Measurements from ENCODE around the gene TOP3A.

Gene TOP3A

DNA sequence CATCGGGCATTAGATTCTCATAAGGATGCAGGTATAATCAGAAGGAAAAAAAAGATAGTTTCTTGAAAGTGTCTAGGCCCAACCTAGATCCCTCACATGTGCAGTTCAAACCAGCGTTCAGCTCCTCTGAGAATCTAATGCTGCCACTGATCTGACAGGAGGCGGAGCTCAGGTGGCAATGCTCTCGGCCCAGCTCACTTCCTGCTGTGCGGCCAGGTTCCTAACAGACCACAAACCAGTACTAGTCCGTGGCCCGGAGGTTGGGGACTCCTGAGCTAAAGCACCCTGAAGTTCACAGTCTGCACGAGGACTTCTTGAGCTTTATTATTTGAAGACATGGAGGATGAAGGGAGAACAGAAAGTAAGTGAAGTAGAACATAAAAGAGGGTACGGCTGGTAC, 17.1 kb upstream of the TOP3A start:
- H3K27me3 ChIP-seq: no peaks in the 10 kb centered on the region
- H3K4me3 ChIP-seq (ENCODE audit: low read depth, low read length): no peak overlapping the region
- no peaks in the 10 kb centered on the region for H3K36me3 ChIP-seq
- DNase-seq: no peak
- H3K4me1 ChIP-seq: no peaks in the 10 kb centered on the region
- TF ChIP-seq, protein P1, sequence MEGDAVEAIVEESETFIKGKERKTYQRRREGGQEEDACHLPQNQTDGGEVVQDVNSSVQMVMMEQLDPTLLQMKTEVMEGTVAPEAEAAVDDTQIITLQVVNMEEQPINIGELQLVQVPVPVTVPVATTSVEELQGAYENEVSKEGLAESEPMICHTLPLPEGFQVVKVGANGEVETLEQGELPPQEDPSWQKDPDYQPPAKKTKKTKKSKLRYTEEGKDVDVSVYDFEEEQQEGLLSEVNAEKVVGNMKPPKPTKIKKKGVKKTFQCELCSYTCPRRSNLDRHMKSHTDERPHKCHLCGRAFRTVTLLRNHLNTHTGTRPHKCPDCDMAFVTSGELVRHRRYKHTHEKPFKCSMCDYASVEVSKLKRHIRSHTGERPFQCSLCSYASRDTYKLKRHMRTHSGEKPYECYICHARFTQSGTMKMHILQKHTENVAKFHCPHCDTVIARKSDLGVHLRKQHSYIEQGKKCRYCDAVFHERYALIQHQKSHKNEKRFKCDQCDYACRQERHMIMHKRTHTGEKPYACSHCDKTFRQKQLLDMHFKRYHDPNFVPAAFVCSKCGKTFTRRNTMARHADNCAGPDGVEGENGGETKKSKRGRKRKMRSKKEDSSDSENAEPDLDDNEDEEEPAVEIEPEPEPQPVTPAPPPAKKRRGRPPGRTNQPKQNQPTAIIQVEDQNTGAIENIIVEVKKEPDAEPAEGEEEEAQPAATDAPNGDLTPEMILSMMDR (IDR thresholded peaks at IDR 0.05; ENCODE audit: low read depth, low read length): no peak
- no peaks in the 10 kb centered on the region for H3K9me3 ChIP-seq

DNA sequence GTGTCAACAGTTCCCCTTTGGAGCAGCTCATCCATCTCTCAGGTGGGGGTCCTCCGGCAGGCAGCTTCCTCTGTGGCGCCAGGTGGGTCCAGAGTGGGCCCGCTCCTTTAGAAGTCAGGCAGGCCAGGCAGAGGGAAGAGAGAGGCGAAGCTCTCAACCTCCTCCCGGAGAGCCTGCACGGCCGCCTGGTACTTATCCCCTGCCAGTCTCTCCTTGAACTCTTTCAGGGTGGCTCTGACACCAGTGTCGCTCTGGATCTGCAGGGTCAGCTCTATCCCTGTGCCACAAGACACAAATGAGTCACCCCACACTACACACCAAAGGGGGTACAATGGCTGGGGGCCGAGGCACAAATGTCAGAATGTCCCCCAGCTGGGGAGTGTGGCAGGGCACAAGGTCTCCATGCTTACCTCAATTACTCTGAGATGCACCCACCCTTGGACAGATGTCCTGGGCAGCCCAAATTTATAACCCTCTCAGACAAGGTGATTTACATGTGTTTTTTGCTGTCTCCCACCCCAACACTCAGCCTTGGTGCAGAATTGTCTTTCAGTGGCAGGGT, 13.9 kb upstream of the TOP3A start:
- Histone ChIP-seq H3K4me1 (no peaks in the 10 kb centered on the region), H3K9me3 (no peaks in the 10 kb centered on the region), H3K36me3 (no peaks in the 10 kb centered on the region; the same call in 1 of the 2 replicates), H3K27me3 (no peaks in the 10 kb centered on the region), H3K4me3 (ENCODE audit: low read depth, low read length) (no peak overlapping the region)
- no peak for DNase-seq
- TF ChIP-seq, protein P1 (IDR thresholded peaks at IDR 0.05; ENCODE audit: low read depth, low read length): no peak

DNA sequence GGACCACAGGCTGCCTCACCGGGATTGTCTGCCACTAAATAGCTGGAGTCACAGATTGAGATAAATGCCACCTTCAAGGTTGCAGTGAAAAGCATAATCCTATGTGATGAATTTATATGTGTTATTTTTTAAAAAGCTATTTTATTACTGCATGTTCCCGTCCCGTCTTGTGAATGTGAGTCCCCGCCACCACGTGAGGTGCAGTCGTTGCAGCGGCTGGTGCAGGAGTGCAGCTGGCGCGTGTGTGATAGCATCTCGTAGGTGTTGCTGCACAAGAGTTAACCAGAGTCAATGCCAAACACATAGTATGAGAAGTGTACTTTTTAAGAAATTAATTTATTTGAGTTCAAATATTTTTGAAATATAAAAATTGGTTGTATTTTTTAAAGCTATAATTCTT, 12.8 kb upstream of the TOP3A start:
- H3K9me3 ChIP-seq: no peaks in the 10 kb centered on the region
- H3K4me3 ChIP-seq (ENCODE audit: low read depth, low read length): no peak overlapping the region
- H3K27me3 ChIP-seq: no peaks in the 10 kb centered on the region
- H3K4me1 ChIP-seq: no peaks in the 10 kb centered on the region
- peaks cover 6% of the 10 kb centered on the region for H3K36me3 ChIP-seq
- DNase-seq: no peak
- TF ChIP-seq, protein P1 (IDR thresholded peaks at IDR 0.05; ENCODE audit: low read depth, low read length): no peak

DNA sequence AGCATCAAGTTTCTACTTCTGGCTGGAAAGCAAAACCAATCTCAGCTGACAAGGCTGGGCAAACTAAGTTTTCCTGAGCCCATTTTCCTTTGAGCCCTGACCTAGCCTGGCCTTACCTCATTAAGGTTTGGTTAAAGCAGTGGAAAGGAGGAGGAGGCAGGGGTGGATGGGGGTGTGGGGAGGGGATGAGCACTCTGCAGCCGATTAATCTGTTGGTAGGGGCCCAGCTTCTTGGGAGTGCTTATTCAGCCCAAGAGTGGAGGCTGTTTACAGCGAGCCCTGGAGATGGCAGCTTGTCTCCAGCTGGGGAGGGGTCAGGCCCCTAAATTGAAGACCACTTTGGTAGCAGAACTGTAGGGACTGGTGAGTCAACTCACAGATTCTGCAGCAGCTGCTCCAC, 12.3 kb upstream of the TOP3A start:
- no peaks in the 10 kb centered on the region for H3K27me3 ChIP-seq
- TF ChIP-seq, protein P1 (IDR thresholded peaks at IDR 0.05; ENCODE audit: low read depth, low read length): no peak
- no peak for DNase-seq
- H3K4me1 ChIP-seq: no peaks in the 10 kb centered on the region
- H3K36me3 ChIP-seq: peaks cover 7% of the 10 kb centered on the region
- H3K9me3 ChIP-seq: no peaks in the 10 kb centered on the region
- H3K4me3 ChIP-seq (ENCODE audit: low read depth, low read length): no peak overlapping the region

DNA sequence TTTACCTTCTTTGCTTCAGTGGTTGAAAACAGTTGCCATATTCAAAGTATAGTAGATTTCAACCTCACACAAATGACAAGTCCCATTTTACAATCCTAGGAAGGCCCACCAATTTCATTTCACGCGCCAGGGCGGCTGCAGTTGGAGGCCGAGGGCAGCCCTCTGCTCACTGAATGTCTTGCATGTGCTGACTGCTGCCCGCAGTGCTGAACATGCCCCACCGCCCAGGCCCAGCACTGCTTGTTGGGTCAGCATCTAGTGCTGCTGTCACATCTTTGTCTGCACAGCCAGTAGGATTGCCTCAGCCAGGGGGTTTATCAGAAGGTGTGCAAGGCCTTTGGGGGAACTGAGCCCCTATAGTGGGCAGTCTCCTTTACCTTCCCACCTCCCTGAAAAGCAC, 11.8 kb upstream of the TOP3A start:
- H3K4me3 ChIP-seq (ENCODE audit: low read depth, low read length): no peak overlapping the region
- no peaks in the 10 kb centered on the region for H3K9me3 ChIP-seq
- TF ChIP-seq, protein P1 (IDR thresholded peaks at IDR 0.05; ENCODE audit: low read depth, low read length): no peak
- DNase-seq: no peak
- H3K4me1 ChIP-seq: no peaks in the 10 kb centered on the region
- H3K27me3 ChIP-seq: no peaks in the 10 kb centered on the region
- H3K36me3 ChIP-seq: peaks cover 7% of the 10 kb centered on the region

GRCh38 chr17:18326039-18326438, 11.2 kb upstream of the TOP3A start:
- H3K27me3 ChIP-seq: no peaks in the 10 kb centered on the region
- no peak for DNase-seq
- H3K36me3 ChIP-seq: peaks cover 7% of the 10 kb centered on the region
- TF ChIP-seq, protein P1 (IDR thresholded peaks at IDR 0.05; ENCODE audit: low read depth, low read length): no peak
- no peaks in the 10 kb centered on the region for H3K4me1 ChIP-seq
- H3K9me3 ChIP-seq: no peaks in the 10 kb centered on the region
- no peak overlapping the region for H3K4me3 ChIP-seq (ENCODE audit: low read depth, low read length)

Data from BE2C (cell line).